H9 (cell line): ENCODE measurements around the gene CD47. TPM values are rescaled to one million over a fixed set of nuclear protein-coding genes. Genes with fewer than 3 reads are reported as not detected.

ENCODE experiments used
- DNase-seq: peaks from one replicate; pipeline ENCODE4 v3.0.0-alpha.2; 2017
- H2AFZ ChIP-seq: one replicate; pipeline ENCODE4 v1.6.1; 2013; ENCODE audit warnings: mild to moderate bottlenecking, low read length, control low read depth, moderate library complexity
- H2AK5ac ChIP-seq: 2 replicates; pipeline ENCODE4 v1.6.1; 2013; ENCODE audit warnings: low read length, control low read depth, mixed read lengths; ENCODE audit not compliant: insufficient read length
- H2BK120ac ChIP-seq: one replicate; pipeline ENCODE4 v1.6.1; 2013; ENCODE audit warnings: low read depth, mild to moderate bottlenecking, low read length, control low read depth, inconsistent platforms; ENCODE audit not compliant: poor library complexity, severe bottlenecking
- H2BK12ac ChIP-seq: 2 replicates; pipeline ENCODE4 v1.6.1; 2013; ENCODE audit warnings: low read length, control low read depth, mixed read lengths, low read depth; ENCODE audit not compliant: insufficient read length
- H2BK15ac ChIP-seq: 2 replicates; pipeline ENCODE4 v1.6.1; 2013; ENCODE audit warnings: low read depth, low read length, control low read depth
- H2BK20ac ChIP-seq: one replicate; pipeline ENCODE4 v1.6.1; 2013; ENCODE audit warnings: low read depth, mild to moderate bottlenecking, low read length, control low read depth, inconsistent platforms; ENCODE audit not compliant: poor library complexity, severe bottlenecking
- H2BK5ac ChIP-seq: 2 replicates; pipeline ENCODE4 v1.6.1; 2013; ENCODE audit warnings: low read length, control low read depth, mixed read lengths; ENCODE audit not compliant: insufficient read length
- H3K14ac ChIP-seq: 2 replicates; pipeline ENCODE4 v1.6.1; 2013; ENCODE audit warnings: low read length, control low read depth; ENCODE audit not compliant: insufficient read depth
- H3K18ac ChIP-seq: 2 replicates; pipeline ENCODE4 v1.6.1; 2013; ENCODE audit warnings: low read depth, mild to moderate bottlenecking, mixed read lengths, low read length, control low read depth; ENCODE audit not compliant: insufficient read length
- H3K23ac ChIP-seq: 2 replicates; pipeline ENCODE4 v1.6.1; 2013; ENCODE audit warnings: low read length, control low read depth, mixed read lengths, low read depth; ENCODE audit not compliant: insufficient read length
- H3K23me2 ChIP-seq: 2 replicates; pipeline ENCODE4 v1.6.1; 2013; ENCODE audit warnings: low read depth, mild to moderate bottlenecking, mixed read lengths, low read length, control low read depth; ENCODE audit not compliant: insufficient read length, poor library complexity, severe bottlenecking
- H3K27ac ChIP-seq: 2 replicates; pipeline ENCODE4 v1.5.1; 2013; ENCODE audit warnings: low read length, control low read depth, mixed read lengths, low read depth; ENCODE audit not compliant: insufficient read length
- H3K27me3 ChIP-seq: 2 replicates; pipeline ENCODE4 v1.6.1; 2013; ENCODE audit warnings: low read length, control low read depth, inconsistent platforms; ENCODE audit not compliant: insufficient read depth
- H3K4ac ChIP-seq: 2 replicates; pipeline ENCODE4 v1.6.1; 2013; ENCODE audit warnings: low read depth, mild to moderate bottlenecking, control low read depth, inconsistent platforms, low read length, moderate library complexity
- H3K4me1 ChIP-seq: 2 replicates; pipeline ENCODE4 v1.6.1; 2013; ENCODE audit warnings: low read length, control low read depth, inconsistent platforms; ENCODE audit not compliant: insufficient read depth
- H3K4me2 ChIP-seq: 2 replicates; pipeline ENCODE4 v1.6.1; 2013; ENCODE audit warnings: low read length, control low read depth, mixed read lengths; ENCODE audit not compliant: insufficient read length, insufficient read depth
- H3K56ac ChIP-seq: 2 replicates; pipeline ENCODE4 v1.6.1; 2013; ENCODE audit warnings: low read depth, mild to moderate bottlenecking, mixed read lengths, low read length, control low read depth; ENCODE audit not compliant: insufficient read length
- H3K79me1 ChIP-seq: 2 replicates; pipeline ENCODE4 v1.6.1; 2013; ENCODE audit warnings: low read depth, mild to moderate bottlenecking, moderate library complexity, low read length, control low read depth, inconsistent platforms; ENCODE audit not compliant: insufficient read depth, poor library complexity, severe bottlenecking
- H3K79me2 ChIP-seq: 2 replicates; pipeline ENCODE4 v1.6.1; 2013; ENCODE audit warnings: low read length, control low read depth, inconsistent platforms; ENCODE audit not compliant: insufficient read depth
- H3K9ac ChIP-seq: 2 replicates; pipeline ENCODE4 v1.6.1; 2013; ENCODE audit warnings: low read length, control low read depth, mixed read lengths; ENCODE audit not compliant: insufficient read length; ENCODE audit errors: extremely low read depth
- H3K9me3 ChIP-seq: one replicate; pipeline ENCODE4 v1.6.1; 2013; ENCODE audit warnings: low read depth, low read length, inconsistent platforms; ENCODE audit not compliant: control insufficient read depth
- H3T11ph ChIP-seq: one replicate; pipeline ENCODE4 v1.6.1; 2013; ENCODE audit warnings: mild to moderate bottlenecking, low read length, control low read depth, inconsistent platforms
- H4K20me1 ChIP-seq: one replicate; pipeline ENCODE4 v1.6.1; 2013; ENCODE audit not compliant: control insufficient read depth, insufficient read length, insufficient read depth
- H4K5ac ChIP-seq: 2 replicates; pipeline ENCODE4 v1.6.1; 2013; ENCODE audit warnings: low read depth, mild to moderate bottlenecking, mixed read lengths, low read length, control low read depth; ENCODE audit not compliant: insufficient read length
- H4K8ac ChIP-seq: replicated peaks from 2 replicates; pipeline ENCODE4 v1.6.1; 2013; ENCODE audit warnings: low read length, control low read depth, mixed read lengths, low read depth; ENCODE audit not compliant: insufficient read length
- H4K91ac ChIP-seq: 2 replicates; pipeline ENCODE4 v1.6.1; 2013; ENCODE audit warnings: low read depth, mild to moderate bottlenecking, moderate library complexity, mixed read lengths, low read length, control low read depth; ENCODE audit not compliant: insufficient read length
- H3K27ac Mint-ChIP-seq, 3 experiments: 2 replicates in 2 of 3; 3 replicates in 1 of 3; pipeline ENCODE4 v1.8.0; 2020 to 2021; ENCODE audit warnings: mixed read lengths in 3 of 3, mild to moderate bottlenecking in 1 of 3, moderate library complexity in 1 of 3
- H3K27me3 Mint-ChIP-seq: 2 replicates; pipeline ENCODE4 v1.8.0; 2021; ENCODE audit warnings: low read depth, mild to moderate bottlenecking, moderate library complexity, mixed read lengths
- H3K36me3 Mint-ChIP-seq, 3 experiments: 2 replicates in 2 of 3; 3 replicates in 1 of 3; pipeline ENCODE4 v1.8.0; 2020 to 2021; ENCODE audit warnings: low read depth in 3 of 3, mixed read lengths in 3 of 3; ENCODE audit not compliant: insufficient read depth in 1 of 3
- H3K4me1 Mint-ChIP-seq, 2 experiments: 2 replicates each; pipeline ENCODE4 v1.8.0; 2020; ENCODE audit warnings: mixed read lengths in 2 of 2
- H3K4me3 Mint-ChIP-seq, 2 experiments: 2 replicates in 1 of 2; 3 replicates in 1 of 2; pipeline ENCODE4 v1.8.0; 2020 to 2021; ENCODE audit warnings: mild to moderate bottlenecking in 2 of 2, mixed read lengths in 2 of 2, moderate library complexity in 1 of 2
- H3K9me3 Mint-ChIP-seq, 2 experiments: 2 replicates in 1 of 2; 3 replicates in 1 of 2; pipeline ENCODE4 v1.8.0; 2020; ENCODE audit warnings: mild to moderate bottlenecking in 2 of 2, mixed read lengths in 2 of 2, moderate library complexity in 1 of 2
- CTCF ChIP-seq: fragments of 200-600 bp; sonication (generic); conservative IDR thresholded peaks from 3 replicates; pipeline ENCODE4 v1.8.0; 2021; ENCODE audit warnings: antibody characterized with exemption, mild to moderate bottlenecking
- WGBS: extraction: QIAGEN DNeasy Blood & Tissue Kit; methylation state at CpG from one replicate; pipeline ENCODE4 v1.1.7; 2013; ENCODE audit warnings: missing lambda C conversion rate, low lambda C conversion rate, mixed read lengths; ENCODE audit not compliant: insufficient read length; ENCODE audit errors: extremely low coverage; 5-methylcytosine and 5-hydroxymethylcytosine counted together
- total RNA-seq: library from RNA; stranded (reverse); gene quantifications from 2 replicates; pipeline ENCODE4 v1.2.1, GENCODE V29; 2021

CD47 gene
- total RNA-seq, 1 experiment from 2014 or later = 15.4 TPM

DNA sequence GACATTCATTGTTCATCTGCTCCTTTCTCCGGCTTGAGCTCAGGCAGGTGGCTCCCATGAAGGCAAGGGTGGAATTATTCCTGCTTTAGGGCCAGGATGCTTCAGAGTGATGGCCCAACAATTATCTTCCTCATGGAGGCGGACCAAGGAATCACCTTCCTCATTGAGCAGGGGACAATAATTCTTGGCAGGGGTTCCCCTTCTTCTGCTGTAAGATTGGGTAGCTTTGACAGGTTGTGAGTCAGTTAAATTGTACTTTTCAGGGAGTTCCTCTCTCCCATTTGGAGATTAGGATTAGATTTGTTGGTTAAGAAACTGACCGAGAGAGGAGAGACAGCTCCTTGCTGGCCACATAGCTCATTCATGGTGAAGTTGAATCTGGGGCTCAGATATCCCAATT is 31.4 kb upstream of the CD47 start:
- Histone ChIP-seq H4K5ac (no peak overlapping the region), H4K8ac (no peak overlapping the region), H3K79me2 (no peaks in the 10 kb centered on the region), H3K23ac (no peak overlapping the region), H2BK15ac (no peak overlapping the region), H2AFZ (no peak overlapping the region), H3K4me2 (no peak overlapping the region), H3K27me3 (no peaks in the 10 kb centered on the region), H3K27ac (no peak overlapping the region), H3K4me1 (peaks cover 4% of the 10 kb centered on the region; the same call in 1 of the 2 replicates), H3K56ac (no peak overlapping the region), H2AK5ac (no peak overlapping the region), H2BK12ac (no peak overlapping the region), H3K18ac (no peak overlapping the region), H4K20me1 (no peaks in the 10 kb centered on the region), H4K91ac (no peak overlapping the region), H2BK120ac (no peak overlapping the region), H3K23me2 (no peaks in the 10 kb centered on the region), H3K79me1 (no peaks in the 10 kb centered on the region), H3K14ac (no peak overlapping the region), H2BK5ac (no peak overlapping the region), H3K9ac (no peak overlapping the region), H3K4ac (no peak overlapping the region), H3T11ph (no peak overlapping the region), H3K9me3 (no peaks in the 10 kb centered on the region), H2BK20ac (no peak overlapping the region)
- no peaks in the 10 kb centered on the region; a peak in 1 of 7 replicates for H3K36me3 Mint-ChIP-seq
- no peak overlapping the region for H3K4me3 Mint-ChIP-seq
- H3K27me3 Mint-ChIP-seq = no peaks in the 10 kb centered on the region; the same call in 1 of the 2 replicates
- H3K4me1 Mint-ChIP-seq = peaks cover 15 to 16% of the 10 kb centered on the region in 2 experiments
- TF ChIP-seq CTCF = no peak
- WGBS = no CpG with 5 or more reads among the region's 3 CpGs
- H3K27ac Mint-ChIP-seq = no peak overlapping the region; a peak in 1 of 7 replicates
- no peaks in the 10 kb centered on the region; a peak in 1 of 5 replicates for H3K9me3 Mint-ChIP-seq
- no peak for DNase-seq
